ENCODE results near the gene BMP8A. TPM values are rescaled to one million over a fixed set of nuclear protein-coding genes. Genes with fewer than 3 reads are reported as not detected.

The BMP8A gene
- total and polyA plus RNA-seq, 2 of the 8 experiments (the other 6 are each of a cell fraction or from before 2014, with no cell fraction given), result 0.38 to 0.43 TPM

GRCh38 chr1:39571178-39571483 lies 79.7 kb downstream of the BMP8A start:
- 89% methylated on average over 9 of the region's 9 CpGs; no CpG with 5 or more reads in 1 of the 2 experiments for WGBS, 2 experiments (ENCODE audit: extremely low coverage in 1 of 2, insufficient coverage in 1 of 2, insufficient read length in 1 of 2, insufficient replicate concordance in 2 of 2, low coverage in 1 of 2, low lambda C conversion rate in 2 of 2, missing lambda C conversion rate in 1 of 2)
- no peak overlapping the region for H3K9ac ChIP-seq (replicated peaks in 1 of 4; ENCODE audit: extremely low read depth in 1 of 4, low read depth in 3 of 4, low read length in 3 of 4)
- no peak overlapping the region for H2AFZ ChIP-seq (ENCODE audit: low read length)
- H3K27me3 ChIP-seq (replicated peaks in 1 of 4; ENCODE audit: control insufficient read depth in 3 of 4, extremely low read depth in 1 of 4, insufficient read depth in 3 of 4, low read length in 3 of 4), result no peaks in the 10 kb centered on the region
- FAIRE-seq (no peak), DNase-seq (ENCODE audit: low read depth in 1 of 2, low spot score in 2 of 2) (no peak)
- ChIA-PET CTCF (ENCODE audit: partially characterized antibody) (no interaction called here), POLR2A (ENCODE audit: partially characterized antibody) (interaction anchor here (0.6 to 5.7 kb wide), 2 partner anchors 8 to 12 kb away, joined by 5 to 92 read pairs; no protein-coding TSS in a partner anchor)
- no peak overlapping the region for H2BK15ac ChIP-seq (ENCODE audit: low read length)
- H4K20me1 ChIP-seq (replicated peaks in 1 of 2; ENCODE audit: control insufficient read depth in 1 of 2, insufficient read depth in 2 of 2, low read length in 2 of 2), result peaks cover 31 to 44% of the 10 kb centered on the region in 2 experiments
- peaks cover 31 to 50% of the 10 kb centered on the region in 2 experiments for H3K79me2 ChIP-seq (ENCODE audit: control insufficient read depth in 1 of 2, insufficient read depth in 2 of 2, low read length in 2 of 2)
- H4K91ac ChIP-seq (replicated peaks; ENCODE audit: insufficient read length, low read length), result no peak overlapping the region
- no peak overlapping the region for H4K5ac ChIP-seq (ENCODE audit: insufficient read length, low read depth, low read length)
- no peak overlapping the region for H3K4me3 ChIP-seq (ENCODE audit: extremely low read depth in 1 of 4, insufficient read depth in 2 of 4, low read depth in 3 of 4, low read length in 4 of 4)
- H3K79me1 ChIP-seq (ENCODE audit: low read depth, low read length), result peaks cover 12% of the 10 kb centered on the region
- no peak overlapping the region for H2BK12ac ChIP-seq (ENCODE audit: low read depth, low read length)
- no peak overlapping the region for H3K4ac ChIP-seq (replicated peaks; ENCODE audit: insufficient read length, low read depth, low read length)
- no peak overlapping the region for H2BK5ac ChIP-seq (ENCODE audit: low read depth, low read length)
- no peak overlapping the region for H3K4me2 ChIP-seq (ENCODE audit: insufficient read depth in 1 of 2, low read depth in 2 of 2, low read length in 2 of 2)
- H2AK5ac ChIP-seq (ENCODE audit: low read depth, low read length), result no peak overlapping the region
- no peak overlapping the region for H2BK20ac ChIP-seq (ENCODE audit: low read length)
- H2BK120ac ChIP-seq (replicated peaks; ENCODE audit: low read depth, low read length), result no peak overlapping the region
- H3K56ac ChIP-seq (replicated peaks; ENCODE audit: insufficient read length, low read depth, low read length), result no peak overlapping the region
- no peak overlapping the region for H4K8ac ChIP-seq (ENCODE audit: extremely low read depth, insufficient read depth, low read length)
- no peak overlapping the region for H3K18ac ChIP-seq (ENCODE audit: extremely low read depth, low read length)
- H3K36me3 ChIP-seq (ENCODE audit: control insufficient read depth in 2 of 4, insufficient read depth in 4 of 4, low read length in 3 of 4), result peaks cover 64 to 91% (median 69%) of the 10 kb centered on the region in 4 experiments
- no peak for TF ChIP-seq RXRA (IDR thresholded peaks at IDR 0.05; ENCODE audit: insufficient read depth, low read depth, low read length)
- TF ChIP-seq GABPA (IDR thresholded peaks at IDR 0.05; ENCODE audit: borderline replicate concordance, insufficient read depth, low read length), result no peak
- no peak for TF ChIP-seq TAF7 (optimal IDR thresholded peaks at IDR 0.05; ENCODE audit: borderline replicate concordance, low read depth, low read length)
- no peak for TF ChIP-seq SIRT6 (IDR thresholded peaks at IDR 0.05; ENCODE audit: low read length)
- TF ChIP-seq BACH1 (IDR thresholded peaks at IDR 0.05; ENCODE audit: low read length), result no peak
- no peak for TF ChIP-seq TAF1 (IDR thresholded peaks at IDR 0.05; ENCODE audit: low read depth, low read length)
- peaks cover 15% of the 10 kb centered on the region for H3K23me2 ChIP-seq (ENCODE audit: low read depth, low read length)
- H3K4me1 ChIP-seq (replicated peaks in 1 of 4; ENCODE audit: control insufficient read depth in 3 of 4, insufficient read depth in 4 of 4, low read length in 3 of 4), result peaks cover 0 to 19% (median 7%) of the 10 kb centered on the region in 4 experiments; a peak in 5 of 7 replicates
- no peak overlapping the region for H3K27ac ChIP-seq (ENCODE audit: low read depth, low read length)
- no peak overlapping the region for H3K23ac ChIP-seq (ENCODE audit: insufficient read length)
- H3K14ac ChIP-seq (ENCODE audit: insufficient read length), result no peak overlapping the region
- H3K9me3 ChIP-seq (ENCODE audit: insufficient read depth in 2 of 2, low read depth in 1 of 2, low read length in 1 of 2), result no peaks in the 10 kb centered on the region

All from H1 (cell line).